Activated T-helper 1 cell treated with Interleukin-2 at 50 U/mL for 16 hours (primary cell): ENCODE measurements around the gene ERLIN1.
"Not testable (repeated sequence)": the region's sequence is repeated elsewhere in the genome, so short reads cannot be mapped to it uniquely, and the experiment has no call there.

Source experiments
- DNase-seq: peaks from one replicate; pipeline ENCODE4 v3.0.0-alpha.2; 2020; ENCODE audit warnings: low read depth

Gene ERLIN1

GRCh38 chr10:100133801-100134200 lies 52.0 kb downstream of the ERLIN1 start:
- DNase-seq = no peak

GRCh38 chr10:100132427-100132826 lies 53.4 kb downstream of the ERLIN1 start:
- DNase-seq = no peak

GRCh38 chr10:100131571-100131970 lies 54.3 kb downstream of the ERLIN1 start:
- DNase-seq = no peak

- no peak for DNase-seq
Measured at GRCh38 chr10:100130831-100131230, 55.0 kb downstream of the ERLIN1 start.

GRCh38 chr10:100129424-100129823 lies 56.4 kb downstream of the ERLIN1 start:
- no peak for DNase-seq

- no peak for DNase-seq
Measured at GRCh38 chr10:100128951-100129350, 56.9 kb downstream of the ERLIN1 start.

GRCh38 chr10:100125335-100125734 lies 60.5 kb downstream of the ERLIN1 start:
- DNase-seq = not testable (repeated sequence)

- DNase-seq = no peak
Measured at GRCh38 chr10:100124097-100124496, 61.7 kb downstream of the ERLIN1 start.

- DNase-seq = no peak
Measured at GRCh38 chr10:100122780-100123179, 63.0 kb downstream of the ERLIN1 start.

GRCh38 chr10:100120550-100120949 lies 65.3 kb downstream of the ERLIN1 start:
- no peak for DNase-seq

- DNase-seq = no peak
Measured at GRCh38 chr10:100119726-100120125, 66.1 kb downstream of the ERLIN1 start.

- DNase-seq = no peak
Measured at GRCh38 chr10:100114976-100115770, 70.7 kb downstream of the ERLIN1 start.

GRCh38 chr10:100114460-100114859 lies 71.4 kb downstream of the ERLIN1 start:
- DNase-seq = no peak

- no peak for DNase-seq
Measured at GRCh38 chr10:100109670-100110069, 76.2 kb downstream of the ERLIN1 start.

- DNase-seq = no peak
Measured at GRCh38 chr10:100106865-100107264, 79.0 kb downstream of the ERLIN1 start.

- no peak for DNase-seq
Measured at GRCh38 chr10:100104300-100104699, 81.5 kb downstream of the ERLIN1 start.

GRCh38 chr10:100103581-100103980 lies 82.2 kb downstream of the ERLIN1 start:
- no peak for DNase-seq

GRCh38 chr10:100101192-100102076 lies 84.4 kb downstream of the ERLIN1 start:
- no peak for DNase-seq

- DNase-seq = no peak
Measured at GRCh38 chr10:100100651-100101184, 85.1 kb downstream of the ERLIN1 start.
